ENCODE results near the gene ZBTB20.

GRCh38 chr3:114671741-114672510 is 475.2 kb downstream of the ZBTB20 start:
- TF ChIP-seq CTCF (IDR thresholded peaks at IDR 0.05) (no peak), POLR2A (IDR thresholded peaks at IDR 0.05) (no peak)
